Astrocyte of the cerebellum (primary cell): ENCODE measurements around the gene NLGN4Y.

ENCODE experiments used
- DNase-seq: peaks from one replicate; pipeline ENCODE4 v3.0.0-alpha.2; 2011; ENCODE audit warnings: low read depth
- H3K4me3 ChIP-seq: 2 replicates; pipeline ENCODE4 v1.5.1; 2011; ENCODE audit warnings: mild to moderate bottlenecking, low read depth, low read length, moderate library complexity
- CTCF ChIP-seq: IDR thresholded peaks from 2 replicates; pipeline ENCODE4 v1.5.1; 2012; ENCODE audit warnings: low read length, low read depth, moderate library complexity, mild to moderate bottlenecking; ENCODE audit errors: missing control alignments
- in situ Hi-C: cut with HindIII; loops from 2 replicates; pipeline ENCODE4 v1.10.0; 2017; ENCODE audit warnings: low sequenced_read_pairs

The NLGN4Y gene

GRCh38 chrY:14523491-14524271 lies 648 bp upstream of the NLGN4Y start:
- in situ Hi-C loops = no loop called here
- no peak for TF ChIP-seq CTCF
- H3K4me3 ChIP-seq = no peak overlapping the region
- no peak for DNase-seq

GRCh38 chrY:14525315-14525714 lies 986 bp downstream of the NLGN4Y start:
- H3K4me3 ChIP-seq = no peak overlapping the region
- in situ Hi-C loops = no loop called here
- DNase-seq = no peak
- TF ChIP-seq CTCF = no peak

- no peak overlapping the region for H3K4me3 ChIP-seq
- in situ Hi-C loops = no loop called here
- DNase-seq = no peak
- TF ChIP-seq CTCF = no peak
Measured at GRCh38 chrY:14528361-14528760, 4.0 kb downstream of the NLGN4Y start.

GRCh38 chrY:14536703-14537102 lies 12.4 kb downstream of the NLGN4Y start:
- no peak overlapping the region for H3K4me3 ChIP-seq
- in situ Hi-C loops = no loop called here
- no peak for DNase-seq
- no peak for TF ChIP-seq CTCF

GRCh38 chrY:14543506-14543905 lies 19.2 kb downstream of the NLGN4Y start:
- in situ Hi-C loops = no loop called here
- DNase-seq = no peak
- no peak for TF ChIP-seq CTCF

GRCh38 chrY:14581294-14581693 lies 57.0 kb downstream of the NLGN4Y start:
- no peak for DNase-seq
- no peak for TF ChIP-seq CTCF
- in situ Hi-C loops = no loop called here
- H3K4me3 ChIP-seq = no peak overlapping the region

More at GRCh38 chrY:14543506-14543905, 19.2 kb downstream of the NLGN4Y start:
- H3K4me3 ChIP-seq = no peak overlapping the region
